Fibroblast of pulmonary artery (primary cell): ENCODE data around the gene SLC1A7.

ENCODE experiments used
- DNase-seq: peaks from one replicate; pipeline ENCODE4 v3.0.0-alpha.2; 2010; ENCODE audit warnings: low read depth
- H3K4me3 ChIP-seq: replicated peaks from 2 replicates; pipeline ENCODE4 v1.5.1; 2011; ENCODE audit warnings: low read depth, mild to moderate bottlenecking, control low read depth, low read length, moderate library complexity
- TF ChIP-seq, protein P1 (sequence below): IDR thresholded peaks from 2 replicates; pipeline ENCODE4 v1.5.1; 2011; ENCODE audit warnings: mild to moderate bottlenecking, control low read depth, low read length, inconsistent platforms; ENCODE audit errors: missing control alignments

The SLC1A7 gene

DNA sequence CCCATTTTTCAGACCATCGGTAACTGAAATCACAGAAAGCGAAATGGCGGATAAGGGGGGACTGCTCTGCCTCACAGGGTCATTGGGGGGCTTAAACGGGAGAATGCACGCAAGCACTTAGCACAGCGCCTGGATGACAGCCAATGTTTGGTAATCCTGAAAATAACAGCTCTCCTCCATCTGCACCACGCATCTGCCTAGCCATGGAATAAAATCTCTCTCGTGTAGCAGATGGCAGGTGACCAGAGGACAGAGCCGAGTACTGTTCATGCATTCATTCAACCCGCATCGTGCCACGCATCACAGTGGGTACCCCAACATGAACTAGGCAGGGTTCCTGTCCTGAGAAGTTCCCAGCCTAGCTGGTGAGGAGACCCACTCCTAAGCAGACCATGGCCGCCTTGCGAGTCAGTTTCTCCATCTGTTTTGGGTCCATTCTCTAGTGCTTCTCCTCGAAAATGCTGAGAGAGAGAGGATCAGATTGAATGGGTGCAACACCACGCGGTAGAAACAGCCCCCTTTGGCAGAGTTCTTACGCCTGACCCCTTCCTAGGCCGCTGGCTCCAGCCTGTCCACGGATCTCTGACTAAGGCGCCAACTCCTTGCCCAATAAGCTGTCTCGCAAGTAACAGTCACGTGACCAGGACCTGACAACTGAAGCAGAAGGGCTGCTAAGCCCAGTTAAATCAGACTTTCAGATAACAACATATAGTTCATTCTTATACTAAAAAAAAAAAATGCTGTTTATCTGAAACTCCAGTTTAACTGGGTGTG, 7.3 kb downstream of the SLC1A7 start:
- DNase-seq = peak; percentile 72
- H3K4me3 ChIP-seq = no peak overlapping the region
- TF ChIP-seq, protein P1, sequence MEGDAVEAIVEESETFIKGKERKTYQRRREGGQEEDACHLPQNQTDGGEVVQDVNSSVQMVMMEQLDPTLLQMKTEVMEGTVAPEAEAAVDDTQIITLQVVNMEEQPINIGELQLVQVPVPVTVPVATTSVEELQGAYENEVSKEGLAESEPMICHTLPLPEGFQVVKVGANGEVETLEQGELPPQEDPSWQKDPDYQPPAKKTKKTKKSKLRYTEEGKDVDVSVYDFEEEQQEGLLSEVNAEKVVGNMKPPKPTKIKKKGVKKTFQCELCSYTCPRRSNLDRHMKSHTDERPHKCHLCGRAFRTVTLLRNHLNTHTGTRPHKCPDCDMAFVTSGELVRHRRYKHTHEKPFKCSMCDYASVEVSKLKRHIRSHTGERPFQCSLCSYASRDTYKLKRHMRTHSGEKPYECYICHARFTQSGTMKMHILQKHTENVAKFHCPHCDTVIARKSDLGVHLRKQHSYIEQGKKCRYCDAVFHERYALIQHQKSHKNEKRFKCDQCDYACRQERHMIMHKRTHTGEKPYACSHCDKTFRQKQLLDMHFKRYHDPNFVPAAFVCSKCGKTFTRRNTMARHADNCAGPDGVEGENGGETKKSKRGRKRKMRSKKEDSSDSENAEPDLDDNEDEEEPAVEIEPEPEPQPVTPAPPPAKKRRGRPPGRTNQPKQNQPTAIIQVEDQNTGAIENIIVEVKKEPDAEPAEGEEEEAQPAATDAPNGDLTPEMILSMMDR = no peak

DNA sequence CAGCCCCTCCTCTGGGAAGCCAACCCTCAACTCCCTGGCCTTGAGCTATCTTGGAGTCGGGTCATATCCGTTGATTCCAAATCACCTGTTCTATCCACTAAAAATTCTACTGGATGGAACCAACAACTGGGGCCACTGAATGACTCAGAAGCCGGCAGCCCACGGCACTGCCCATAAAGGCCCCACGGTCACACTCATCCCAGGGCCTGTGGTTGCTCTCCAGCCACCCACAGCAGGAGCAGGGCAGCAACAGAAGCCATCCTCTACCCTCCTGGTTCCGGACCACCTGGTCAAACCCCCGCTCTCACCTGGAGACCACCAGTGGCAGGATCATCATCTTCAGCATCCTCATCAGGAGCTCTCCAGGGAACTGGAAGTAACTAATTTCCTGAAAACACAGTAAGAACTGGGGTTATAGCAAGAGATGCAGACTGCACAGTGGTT, 8.4 kb downstream of the SLC1A7 start:
- H3K4me3 ChIP-seq = no peak overlapping the region
- DNase-seq = no peak
- TF ChIP-seq, protein P1 = no peak

DNA sequence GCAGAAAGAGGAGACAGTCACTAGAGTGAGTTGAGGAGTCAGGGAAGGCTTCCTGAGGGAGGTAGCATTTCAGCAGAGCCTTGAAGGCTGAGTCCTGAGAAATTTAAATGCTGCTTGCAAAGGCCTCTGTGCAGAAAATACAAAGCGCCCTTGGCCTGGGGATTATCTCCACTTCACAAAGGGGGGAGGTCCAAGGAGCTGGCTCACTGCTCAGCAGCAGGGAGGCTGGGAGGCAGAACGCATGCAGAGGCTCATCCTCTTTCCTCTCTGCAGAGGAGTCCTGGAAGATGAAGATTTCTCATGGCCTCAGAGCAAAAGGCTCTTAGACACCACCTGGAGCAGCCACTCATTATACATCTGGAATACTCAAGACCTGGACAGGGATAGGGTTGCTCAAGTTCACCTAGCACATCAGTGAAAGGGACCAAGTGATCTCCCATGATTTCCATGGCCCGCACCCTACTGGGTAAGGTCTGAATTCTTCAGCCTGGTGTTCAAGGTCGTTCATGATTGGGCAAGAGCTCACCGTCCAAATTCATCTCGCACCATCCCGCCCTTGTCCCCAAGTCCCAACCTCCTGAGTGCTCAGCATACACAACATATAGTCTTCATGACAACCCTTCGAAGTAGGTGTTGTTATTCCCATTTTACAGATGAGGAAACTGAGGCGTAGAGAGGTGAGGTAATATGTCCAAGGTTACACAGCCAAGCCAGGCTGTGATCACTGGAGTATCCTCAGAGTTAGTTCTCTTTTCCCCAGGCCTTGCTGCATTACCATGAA, 9.0 kb downstream of the SLC1A7 start:
- no peak for DNase-seq
- H3K4me3 ChIP-seq = no peak overlapping the region
- TF ChIP-seq, protein P1 = no peak

DNA sequence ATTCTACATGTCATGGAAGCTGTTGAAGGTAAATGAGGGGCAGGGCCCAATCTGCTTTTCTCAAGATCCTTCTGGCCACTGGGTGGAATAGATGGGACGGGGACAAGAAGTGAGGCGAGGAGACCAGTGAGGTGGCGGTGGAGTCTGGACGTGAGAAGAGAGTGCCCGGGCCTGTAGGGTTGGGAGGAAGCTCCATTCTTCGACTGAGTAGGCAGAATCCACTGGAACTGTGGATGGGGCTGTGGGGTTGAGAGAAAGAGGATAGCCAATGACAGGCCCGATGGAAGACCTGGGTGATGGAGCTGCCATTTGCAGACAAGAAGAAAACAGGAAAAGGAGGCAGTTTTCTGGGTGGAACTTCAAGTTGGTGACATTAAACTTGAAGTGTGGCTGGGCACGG, 10.3 kb downstream of the SLC1A7 start:
- no peak overlapping the region for H3K4me3 ChIP-seq
- DNase-seq = no peak
- TF ChIP-seq, protein P1 = no peak

DNA sequence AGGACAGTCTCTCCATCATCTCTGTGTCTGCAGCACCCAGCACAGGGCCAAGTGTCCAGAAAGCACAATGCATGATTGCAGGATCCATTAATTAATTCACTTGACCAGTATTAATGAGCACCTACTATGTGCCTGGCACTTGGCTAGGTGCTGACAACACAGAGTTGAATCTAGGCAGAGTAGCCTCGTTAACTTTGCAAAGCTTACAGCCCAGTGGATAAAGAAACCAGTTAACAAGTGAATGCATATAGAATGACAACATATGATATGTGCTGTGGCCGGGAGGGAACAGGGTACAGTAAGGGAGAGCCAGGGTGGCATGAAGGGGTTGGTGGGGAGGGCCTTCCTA, 10.9 kb downstream of the SLC1A7 start:
- DNase-seq = no peak
- H3K4me3 ChIP-seq = no peak overlapping the region
- TF ChIP-seq, protein P1 = no peak

DNA sequence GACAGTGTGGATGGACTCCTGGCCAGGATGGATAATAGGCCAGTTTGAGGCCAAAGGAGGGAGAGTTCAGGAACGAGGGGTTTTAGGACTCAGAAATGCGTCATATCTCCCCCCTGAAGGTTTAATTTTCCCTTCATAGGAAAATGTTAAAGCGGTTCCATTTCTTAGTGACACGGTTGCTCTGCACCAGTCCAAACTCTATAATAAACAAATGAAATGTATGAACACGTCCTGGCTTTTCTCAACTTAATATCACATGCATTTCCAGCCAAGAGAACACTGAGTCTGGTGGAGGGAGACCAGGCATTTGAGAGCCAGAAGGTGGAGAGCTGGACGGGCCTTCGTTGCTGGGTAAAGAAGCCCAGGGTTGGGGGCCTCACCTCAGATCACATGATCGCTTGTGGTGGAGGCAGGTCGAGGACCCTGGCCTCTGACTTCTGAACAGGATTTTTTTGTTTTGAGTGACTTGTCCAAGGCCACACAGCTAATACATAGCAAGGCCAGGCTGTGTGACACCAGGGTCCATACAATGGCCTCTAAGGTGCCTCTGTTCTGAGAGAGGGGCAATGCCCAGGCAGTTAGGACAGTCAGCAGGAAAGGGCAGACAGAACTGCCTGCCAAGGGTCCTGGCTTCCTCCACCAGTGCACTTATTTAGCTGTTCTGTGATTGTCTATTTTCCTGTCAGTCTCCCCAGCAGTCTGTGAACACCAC, 11.4 kb downstream of the SLC1A7 start:
- no peak for DNase-seq
- TF ChIP-seq, protein P1 = no peak
- no peak overlapping the region for H3K4me3 ChIP-seq
